GM21360 (cell line): ENCODE data around the gene DPYD.
A peak's percentile ranks its signal among the peaks of the same experiment; 100 is the strongest.
"Not testable (repeated sequence)": the region's sequence is repeated elsewhere in the genome, so short reads cannot be mapped to it uniquely, and the experiment has no call there.

Source experiments
- ATAC-seq: cut with Tn5 transposase; IDR thresholded peaks from one replicate; pipeline ENCODE4 v1.9.1; 2021; ENCODE audit warnings: mild to moderate bottlenecking, moderate library complexity; ENCODE audit not compliant: unreplicated experiment

DPYD gene

GRCh38 chr1:97245026-97245425 is 675.8 kb downstream of the DPYD start:
- ATAC-seq: no peak

- peak; percentile 56 for ATAC-seq
Measured at GRCh38 chr1:97243973-97244560, 676.8 kb downstream of the DPYD start.

GRCh38 chr1:97238816-97239215 is 682.0 kb downstream of the DPYD start:
- ATAC-seq: no peak

DNA sequence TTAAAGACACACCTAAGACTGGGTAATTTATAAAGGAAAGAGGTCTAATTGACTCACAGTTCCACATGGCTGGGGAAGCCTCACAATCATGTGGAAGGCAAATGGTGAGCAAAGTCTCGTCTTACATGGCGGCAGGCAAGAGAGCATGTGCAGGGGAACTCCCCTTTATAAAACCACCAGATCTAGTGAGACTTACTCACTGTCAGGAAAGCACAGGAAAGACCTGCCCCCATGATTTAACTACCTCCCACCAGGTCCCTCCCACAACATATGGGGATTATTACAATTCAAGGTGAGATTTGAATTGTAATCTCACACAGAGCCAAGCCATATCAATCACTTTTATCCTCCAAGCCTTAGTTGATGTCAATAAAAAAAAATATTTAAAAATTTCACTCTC is 689.5 kb downstream of the DPYD start:
- ATAC-seq: not testable (repeated sequence)

GRCh38 chr1:97212671-97213070 is 708.2 kb downstream of the DPYD start:
- no peak for ATAC-seq

DNA sequence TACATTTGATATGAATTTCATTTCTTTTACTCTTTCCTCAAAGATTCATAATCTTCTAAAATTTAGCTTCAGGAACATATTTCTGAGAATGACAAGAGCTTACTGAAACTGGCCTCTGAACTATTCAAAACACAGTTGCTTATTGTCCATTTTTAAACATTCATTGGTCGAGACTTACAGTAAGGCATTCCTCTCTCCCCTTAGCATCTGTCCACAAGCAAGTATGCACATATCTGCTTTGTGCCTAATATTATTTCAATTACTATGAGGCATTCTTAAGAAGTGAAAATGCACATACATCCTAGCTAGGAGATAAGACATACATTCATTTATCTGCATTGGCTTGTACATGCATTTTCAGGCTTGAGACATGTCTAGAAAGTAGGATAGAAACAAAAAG is 710.5 kb downstream of the DPYD start:
- no peak for ATAC-seq

DNA sequence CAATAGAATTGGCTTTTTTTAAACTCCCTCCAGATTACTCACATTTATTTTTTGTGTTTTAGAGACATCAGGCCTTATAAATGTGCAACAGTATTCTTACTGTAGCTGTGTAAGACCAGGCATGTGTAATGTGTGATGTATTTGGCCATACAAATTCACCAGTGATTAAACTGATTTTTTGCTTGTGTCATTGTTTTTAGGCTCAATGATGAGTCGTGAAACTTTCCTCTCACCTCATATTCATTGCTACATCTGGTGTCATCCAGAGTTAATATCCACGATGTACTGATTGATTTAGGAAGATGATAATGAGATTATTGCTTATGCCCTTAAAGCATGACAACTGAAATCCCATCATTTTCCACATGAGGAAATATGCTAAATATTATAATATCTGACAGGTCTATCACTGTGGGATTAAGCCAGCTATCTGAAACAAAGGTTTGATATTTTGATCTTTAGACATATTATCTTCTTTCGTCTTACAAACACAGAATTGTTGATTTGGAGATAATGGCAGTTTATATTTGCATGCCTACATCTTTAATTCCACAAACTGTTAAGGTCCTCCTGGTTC is 711.4 kb downstream of the DPYD start:
- ATAC-seq: no peak

DNA sequence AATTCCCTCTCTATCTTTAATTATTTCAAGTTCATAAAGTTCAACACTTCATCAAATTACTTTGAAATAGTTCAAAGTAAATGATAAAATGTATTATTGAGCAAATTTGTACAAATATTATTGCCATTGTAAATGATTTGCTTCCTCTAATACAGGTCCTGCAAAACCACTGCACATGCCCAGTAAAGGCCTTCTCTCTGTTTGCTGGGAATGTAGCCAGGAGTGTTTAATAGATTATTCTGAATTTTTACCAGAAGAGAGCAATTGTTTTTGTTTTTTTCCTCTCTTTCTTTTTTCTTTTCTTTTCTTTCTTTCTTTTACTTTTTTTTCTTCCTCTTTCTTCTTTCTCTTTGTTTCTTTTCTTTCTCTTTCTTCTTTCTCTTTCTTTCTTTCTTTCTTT is 713.0 kb downstream of the DPYD start:
- no peak for ATAC-seq

DNA sequence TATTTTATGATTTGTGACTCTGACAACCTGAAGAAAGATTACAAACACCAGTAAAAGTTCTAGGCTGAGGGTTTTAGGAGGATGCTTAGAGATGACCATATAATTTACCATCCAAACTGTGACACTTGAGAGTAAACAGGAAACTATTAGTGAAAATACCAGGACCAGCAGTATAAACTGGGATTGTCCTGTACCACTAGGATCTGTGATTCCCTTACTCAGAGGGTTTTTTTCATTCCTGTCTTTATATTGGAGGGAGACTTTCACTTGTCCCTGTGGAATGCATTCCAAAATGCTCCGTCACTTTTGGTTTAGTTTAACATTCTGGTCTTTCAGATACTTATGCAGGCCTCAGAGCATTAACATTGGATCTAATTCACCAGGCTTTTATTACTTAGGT is 716.4 kb downstream of the DPYD start:
- ATAC-seq: no peak

DNA sequence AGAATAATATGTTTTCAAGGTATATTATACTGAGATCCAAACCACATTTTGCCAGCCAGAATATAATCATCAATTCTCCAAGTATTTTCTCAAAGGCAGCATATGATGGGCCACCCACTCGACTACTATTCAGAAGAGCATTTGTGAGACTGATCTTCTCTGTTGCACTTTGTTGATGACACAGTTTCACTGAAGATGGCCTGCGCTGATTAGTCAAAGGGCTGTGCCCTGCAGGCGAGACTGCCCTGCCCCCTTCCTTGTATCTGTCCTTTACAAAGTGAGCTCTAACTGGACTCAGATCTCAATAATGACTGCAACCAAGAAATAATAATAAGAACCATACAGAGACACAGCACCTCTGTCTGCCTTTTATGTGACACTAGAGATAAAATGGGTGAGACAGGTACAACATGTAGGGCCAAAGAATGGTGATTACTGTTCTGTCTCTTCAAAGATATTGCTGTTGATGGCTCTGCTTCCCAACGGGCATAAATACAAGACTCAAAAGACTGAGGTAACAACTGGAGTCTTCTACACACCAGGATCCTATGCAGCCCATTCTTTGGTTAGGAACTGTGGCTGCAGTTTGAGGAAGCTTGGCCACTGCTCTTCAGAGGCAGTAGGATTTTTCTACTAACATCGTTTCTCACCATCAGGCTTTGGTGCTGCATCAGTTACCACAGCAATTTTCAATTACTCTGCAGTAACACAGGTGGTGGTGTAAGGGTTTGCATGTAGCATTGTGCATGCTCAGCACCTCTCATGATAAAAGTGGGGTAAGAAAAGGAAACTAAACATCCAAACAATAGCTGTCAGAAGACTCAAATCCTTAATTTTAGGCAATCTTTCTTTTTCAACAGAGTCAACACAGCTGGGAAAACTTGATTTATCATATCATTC is 718.1 kb downstream of the DPYD start:
- no peak for ATAC-seq

DNA sequence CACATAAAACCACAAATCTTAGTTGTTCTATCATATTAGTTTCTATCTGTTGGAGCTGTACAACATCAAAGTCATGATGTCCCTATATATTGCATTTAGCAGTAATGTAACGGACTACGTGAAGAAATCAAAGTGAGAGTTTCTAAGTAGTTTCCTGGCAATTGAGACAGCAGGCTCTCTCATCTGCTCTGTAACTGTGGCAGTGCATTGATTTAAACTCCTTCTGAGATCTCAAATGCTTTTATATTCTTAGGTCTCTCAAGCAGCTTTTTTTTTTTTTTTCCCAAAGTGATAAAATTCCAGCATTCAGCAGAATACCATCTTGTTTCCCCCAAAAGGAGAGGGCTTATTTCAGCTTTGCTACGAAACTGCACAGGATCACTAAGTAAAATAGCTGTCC is 719.2 kb downstream of the DPYD start:
- ATAC-seq: no peak

DNA sequence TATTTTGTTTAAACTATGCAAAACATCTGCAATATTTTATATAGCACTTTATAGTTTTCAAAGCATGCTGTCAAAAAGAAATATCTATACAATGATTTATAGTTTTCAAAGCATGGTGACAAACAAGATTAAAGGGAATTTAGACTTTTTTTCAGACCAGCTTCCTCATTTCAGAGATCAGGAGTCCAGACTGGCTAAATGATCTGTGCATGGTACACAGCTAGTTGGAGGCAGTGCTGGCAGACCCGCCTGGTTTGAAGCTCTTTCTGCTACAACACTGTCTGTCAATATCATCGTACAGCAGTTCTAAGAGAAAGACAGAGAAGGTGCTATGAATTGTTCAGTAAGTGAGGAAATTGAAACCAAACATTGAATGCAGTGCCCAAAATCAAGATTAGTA is 720.2 kb downstream of the DPYD start:
- no peak for ATAC-seq

DNA sequence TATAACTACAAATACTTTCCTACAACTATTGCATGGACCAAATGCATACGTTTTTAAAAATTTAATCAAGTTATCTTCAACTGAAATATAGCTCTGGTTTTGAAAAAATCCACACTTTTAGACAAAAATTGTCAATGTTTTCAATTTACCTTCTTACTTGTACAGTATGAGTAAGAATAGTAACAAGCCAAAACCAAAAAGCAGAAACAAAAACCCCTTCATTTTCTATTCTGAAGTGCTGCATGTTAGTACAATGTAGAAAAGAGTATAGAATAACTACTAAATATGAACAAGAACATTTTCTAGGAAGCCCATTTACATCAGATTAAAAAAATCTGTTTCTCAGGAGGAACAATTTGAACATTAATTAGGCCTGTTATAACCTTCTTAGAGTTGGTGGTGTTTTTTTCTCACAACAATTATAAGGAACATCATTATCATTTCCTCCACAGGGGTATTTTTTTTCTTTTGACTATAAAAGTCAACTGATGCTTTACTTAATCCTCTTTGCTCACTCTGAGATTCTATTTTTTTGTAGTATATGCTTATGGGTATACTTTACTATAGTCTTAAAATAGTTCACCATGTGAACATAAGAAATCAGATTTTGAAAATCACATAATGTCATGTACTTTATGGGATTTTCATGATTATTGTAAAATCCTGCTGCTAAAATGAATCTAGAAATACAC is 723.9 kb downstream of the DPYD start:
- ATAC-seq: peak; percentile 62

GRCh38 chr1:97192872-97193572 is 727.8 kb downstream of the DPYD start:
- no peak for ATAC-seq

- no peak for ATAC-seq
Measured at GRCh38 chr1:97190326-97190725, 730.5 kb downstream of the DPYD start.

- no peak for ATAC-seq
Measured at GRCh38 chr1:97186381-97186780, 734.5 kb downstream of the DPYD start.

DNA sequence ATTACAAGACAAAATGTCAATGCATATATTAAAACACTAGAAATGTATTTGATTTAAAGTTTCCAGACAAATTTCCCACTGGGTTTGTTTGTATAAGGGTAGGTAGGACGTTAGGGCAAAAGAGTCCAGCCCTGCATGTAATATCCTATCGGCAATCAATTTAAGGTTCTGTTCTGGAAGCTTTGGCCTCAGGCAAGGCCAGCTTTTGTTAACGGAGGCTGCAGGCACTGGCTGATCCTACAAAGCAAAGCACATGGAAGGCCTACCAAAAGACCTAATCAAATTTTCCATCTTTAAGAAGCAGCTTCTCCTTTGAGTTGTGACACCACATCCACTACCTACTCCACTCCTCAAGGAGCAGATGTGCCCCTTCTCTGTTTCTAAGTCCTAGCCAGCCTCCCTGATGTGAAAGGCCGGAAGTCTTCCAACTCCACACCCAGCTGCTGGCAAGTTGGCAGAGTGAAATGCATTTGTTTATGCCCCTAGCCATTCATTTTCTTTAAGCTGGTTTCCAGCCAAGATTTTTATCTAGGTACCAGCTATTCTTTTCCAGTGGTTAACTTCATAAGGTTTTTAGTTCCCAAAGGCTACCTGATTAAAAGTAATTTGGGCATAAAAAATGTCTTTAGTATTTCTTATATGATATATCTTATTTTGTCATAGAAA is 746.7 kb downstream of the DPYD start:
- ATAC-seq: no peak

- no peak for ATAC-seq
Measured at GRCh38 chr1:97170300-97170699, 750.5 kb downstream of the DPYD start.

GRCh38 chr1:97168056-97168455 is 752.8 kb downstream of the DPYD start:
- no peak for ATAC-seq

DNA sequence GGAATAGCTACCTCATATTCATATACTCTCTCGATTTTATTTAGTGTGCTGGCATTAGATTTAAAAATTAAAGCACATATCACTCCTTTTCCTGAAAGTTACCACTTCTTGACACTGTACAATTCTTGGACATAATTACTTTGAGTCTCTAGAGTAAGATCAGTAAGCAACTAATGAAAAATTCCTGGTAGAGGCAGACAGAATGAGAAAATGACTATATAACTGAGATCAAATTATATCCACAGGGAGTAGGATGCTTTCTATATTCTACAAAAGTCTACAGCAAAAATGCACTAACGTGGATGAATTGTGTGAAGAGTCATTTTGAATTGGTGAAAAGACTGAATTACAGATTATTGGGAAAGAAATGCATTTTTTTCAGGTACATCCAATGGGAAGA is 753.6 kb downstream of the DPYD start:
- ATAC-seq: no peak
